Chondrocyte (in vitro differentiated cells): ENCODE results near the gene COBLL1. TPM values are rescaled to one million over a fixed set of nuclear protein-coding genes. Genes with fewer than 3 reads are reported as not detected.

ENCODE experiments used
- DNase-seq: peaks from one replicate; pipeline ENCODE4 v3.0.0; 2021; ENCODE audit warnings: mixed read lengths, low spot score
- H3K27ac Mint-ChIP-seq: one replicate; pipeline ENCODE4 v1.8.0; 2021; ENCODE audit warnings: mild to moderate bottlenecking, moderate library complexity, mixed read lengths; ENCODE audit not compliant: unreplicated experiment
- H3K27me3 Mint-ChIP-seq: 2 replicates; pipeline ENCODE4 v1.8.0; 2021; ENCODE audit warnings: low read depth, mixed read lengths
- H3K36me3 Mint-ChIP-seq: 2 replicates; pipeline ENCODE4 v1.8.0; 2021; ENCODE audit warnings: low read depth, mixed read lengths
- H3K4me1 Mint-ChIP-seq: 2 replicates; pipeline ENCODE4 v1.8.0; 2021; ENCODE audit warnings: low read depth, mild to moderate bottlenecking, mixed read lengths
- H3K4me3 Mint-ChIP-seq: one replicate; pipeline ENCODE4 v1.8.0; 2021; ENCODE audit warnings: mild to moderate bottlenecking, moderate library complexity, mixed read lengths; ENCODE audit not compliant: unreplicated experiment
- H3K9me3 Mint-ChIP-seq: 2 replicates; pipeline ENCODE4 v1.8.0; 2021; ENCODE audit warnings: low read depth, mixed read lengths
- CTCF ChIP-seq: fragments of 200-600 bp; sonication (generic); IDR thresholded peaks from 2 replicates; pipeline ENCODE4 v1.5.0; 2021; ENCODE audit warnings: antibody characterized with exemption, mild to moderate bottlenecking, moderate library complexity
- total RNA-seq: library from RNA; stranded (reverse); gene quantifications from 3 replicates; pipeline ENCODE4 v1.2.1, GENCODE V29; 2021

The COBLL1 gene
- total RNA-seq, 1 donor from 2014 or later, result 43.7 TPM

- TF ChIP-seq CTCF, result no peak
- Mint-ChIP-seq H3K27me3 (no peaks in the 10 kb centered on the region), H3K36me3 (no peaks in the 10 kb centered on the region), H3K27ac (no peak overlapping the region), H3K4me3 (no peak overlapping the region), H3K9me3 (no peaks in the 10 kb centered on the region), H3K4me1 (peaks cover 12% of the 10 kb centered on the region)
- DNase-seq, result no peak
Measured at GRCh38 chr2:164773635-164774034, 68.0 kb downstream of the COBLL1 start.

- no peak for TF ChIP-seq CTCF
- DNase-seq, result no peak
- Mint-ChIP-seq H3K4me3 (no peak overlapping the region), H3K9me3 (no peaks in the 10 kb centered on the region), H3K4me1 (peaks cover 9% of the 10 kb centered on the region), H3K27ac (no peak overlapping the region), H3K36me3 (no peaks in the 10 kb centered on the region), H3K27me3 (no peaks in the 10 kb centered on the region)
Measured at GRCh38 chr2:164773091-164773490, 68.5 kb downstream of the COBLL1 start.

- H3K36me3 Mint-ChIP-seq, result no peaks in the 10 kb centered on the region
- H3K9me3 Mint-ChIP-seq, result no peaks in the 10 kb centered on the region
- DNase-seq, result no peak
- no peak overlapping the region for H3K4me3 Mint-ChIP-seq
- H3K27me3 Mint-ChIP-seq, result no peaks in the 10 kb centered on the region
- TF ChIP-seq CTCF, result no peak
- peaks cover 3% of the 10 kb centered on the region for H3K4me1 Mint-ChIP-seq
- no peak overlapping the region for H3K27ac Mint-ChIP-seq
Measured at GRCh38 chr2:164771897-164772296, 69.7 kb downstream of the COBLL1 start.

GRCh38 chr2:164770421-164770916 lies 71.2 kb downstream of the COBLL1 start:
- H3K27ac Mint-ChIP-seq, result no peak overlapping the region

GRCh38 chr2:164766954-164767320 lies 74.7 kb downstream of the COBLL1 start:
- no peak for DNase-seq
- TF ChIP-seq CTCF, result no peak
- Mint-ChIP-seq H3K9me3 (no peaks in the 10 kb centered on the region), H3K4me3 (no peak overlapping the region), H3K36me3 (peaks cover 2% of the 10 kb centered on the region), H3K27ac (no peak overlapping the region), H3K4me1 (peaks cover 7% of the 10 kb centered on the region), H3K27me3 (no peaks in the 10 kb centered on the region)

More at GRCh38 chr2:164770421-164770916, 71.2 kb downstream of the COBLL1 start:
- Mint-ChIP-seq H3K27me3 (no peaks in the 10 kb centered on the region), H3K4me1 (peaks cover 3% of the 10 kb centered on the region), H3K9me3 (no peaks in the 10 kb centered on the region), H3K36me3 (peaks cover 2% of the 10 kb centered on the region), H3K4me3 (no peak overlapping the region)
- TF ChIP-seq CTCF, result no peak
- DNase-seq, result no peak
